C4-2B (cell line): ENCODE data around the gene NLK.
"Not testable (repeated sequence)": the region's sequence is repeated elsewhere in the genome, so short reads cannot be mapped to it uniquely, and the experiment has no call there.

Experiments used
- H3K27ac ChIP-seq: fragments of 450-650 bp; 2 replicates; pipeline ENCODE4 v1.5.1; 2017
- ZFX ChIP-seq: fragments of 450-650 bp; IDR thresholded peaks from 2 replicates; pipeline ENCODE4 v1.6.1; 2017
- TF ChIP-seq, protein P1 (sequence below): fragments of 450-650 bp; conservative IDR thresholded peaks from 2 replicates; pipeline ENCODE4 v1.5.1; 2017; ENCODE audit warnings: mild to moderate bottlenecking

Gene NLK

DNA sequence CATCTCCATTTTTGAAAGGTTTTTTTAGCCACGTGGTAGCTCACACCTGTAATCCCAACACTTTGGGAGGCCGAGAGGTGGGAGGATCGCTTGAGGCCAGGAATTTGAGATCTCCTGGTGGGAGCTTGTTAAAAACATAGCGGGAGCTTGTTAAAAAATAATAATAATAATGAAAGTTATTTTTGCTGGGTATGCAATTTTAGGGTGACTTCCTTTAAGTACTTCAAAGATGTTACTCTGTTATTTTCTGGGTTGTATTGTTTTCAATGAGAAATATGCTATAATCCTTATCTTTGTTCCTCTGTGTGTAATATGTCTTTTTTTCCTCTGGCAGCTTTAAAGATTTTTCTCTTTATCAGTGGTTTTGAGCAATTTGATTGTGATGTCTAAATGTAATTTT, 48.1 kb downstream of the NLK start:
- no peak overlapping the region for H3K27ac ChIP-seq
- TF ChIP-seq ZFX, result no peak
- TF ChIP-seq, protein P1, sequence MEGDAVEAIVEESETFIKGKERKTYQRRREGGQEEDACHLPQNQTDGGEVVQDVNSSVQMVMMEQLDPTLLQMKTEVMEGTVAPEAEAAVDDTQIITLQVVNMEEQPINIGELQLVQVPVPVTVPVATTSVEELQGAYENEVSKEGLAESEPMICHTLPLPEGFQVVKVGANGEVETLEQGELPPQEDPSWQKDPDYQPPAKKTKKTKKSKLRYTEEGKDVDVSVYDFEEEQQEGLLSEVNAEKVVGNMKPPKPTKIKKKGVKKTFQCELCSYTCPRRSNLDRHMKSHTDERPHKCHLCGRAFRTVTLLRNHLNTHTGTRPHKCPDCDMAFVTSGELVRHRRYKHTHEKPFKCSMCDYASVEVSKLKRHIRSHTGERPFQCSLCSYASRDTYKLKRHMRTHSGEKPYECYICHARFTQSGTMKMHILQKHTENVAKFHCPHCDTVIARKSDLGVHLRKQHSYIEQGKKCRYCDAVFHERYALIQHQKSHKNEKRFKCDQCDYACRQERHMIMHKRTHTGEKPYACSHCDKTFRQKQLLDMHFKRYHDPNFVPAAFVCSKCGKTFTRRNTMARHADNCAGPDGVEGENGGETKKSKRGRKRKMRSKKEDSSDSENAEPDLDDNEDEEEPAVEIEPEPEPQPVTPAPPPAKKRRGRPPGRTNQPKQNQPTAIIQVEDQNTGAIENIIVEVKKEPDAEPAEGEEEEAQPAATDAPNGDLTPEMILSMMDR, result no peak

DNA sequence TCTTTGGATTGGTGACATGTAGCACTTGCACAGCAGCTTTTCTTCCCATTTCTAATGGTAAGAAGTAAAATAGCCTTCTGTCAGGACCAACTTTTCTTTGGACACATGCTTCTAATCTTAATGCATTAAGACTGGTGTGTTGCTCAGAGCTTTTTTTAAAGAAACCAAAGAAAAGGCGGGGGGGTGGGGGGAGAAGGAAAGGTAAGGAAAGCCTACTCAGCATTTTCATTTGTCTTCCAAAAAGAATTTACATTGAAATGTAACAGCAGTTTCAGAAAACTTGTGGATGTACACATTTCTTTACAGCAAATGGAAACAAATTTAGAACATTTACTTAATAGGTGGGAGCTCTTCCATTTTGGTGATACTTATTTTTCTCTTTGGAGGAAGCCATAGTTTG, 49.6 kb downstream of the NLK start:
- TF ChIP-seq ZFX, result no peak
- H3K27ac ChIP-seq, result no peak overlapping the region

DNA sequence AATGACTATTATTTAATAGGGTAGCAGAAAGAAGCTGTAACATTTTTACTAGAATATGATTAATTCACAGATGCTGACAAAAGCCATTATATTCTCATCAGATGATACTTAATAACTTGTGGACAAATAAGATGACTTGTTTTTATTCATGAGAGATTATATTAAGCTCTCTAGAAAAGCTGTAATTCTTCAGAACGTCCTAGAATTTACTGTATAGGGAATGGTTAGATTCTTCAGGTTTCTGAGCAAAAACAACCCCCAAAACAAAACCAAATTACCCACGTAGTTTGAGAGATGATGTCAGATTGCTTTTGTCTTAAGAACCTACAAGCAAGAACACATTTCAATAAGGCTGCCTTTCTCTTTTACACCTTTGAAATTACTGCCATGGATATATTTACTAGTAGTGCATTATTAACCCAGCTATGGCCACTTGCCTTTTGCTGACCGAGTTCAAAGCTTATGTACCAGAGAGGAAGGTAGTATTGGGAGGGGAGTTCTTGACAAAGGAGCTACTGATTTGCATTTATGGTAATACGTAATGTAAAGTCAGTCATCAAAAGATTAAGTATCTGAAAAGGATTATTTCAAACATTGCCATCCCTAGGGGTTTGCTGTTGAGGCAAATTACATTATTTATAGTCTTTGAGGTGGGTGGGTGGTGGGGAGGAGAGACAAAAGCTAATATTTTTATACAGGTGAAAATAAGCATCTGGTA, 51.7 kb downstream of the NLK start:
- no peak overlapping the region for H3K27ac ChIP-seq
- TF ChIP-seq, protein P1, result no peak
- TF ChIP-seq ZFX, result no peak

DNA sequence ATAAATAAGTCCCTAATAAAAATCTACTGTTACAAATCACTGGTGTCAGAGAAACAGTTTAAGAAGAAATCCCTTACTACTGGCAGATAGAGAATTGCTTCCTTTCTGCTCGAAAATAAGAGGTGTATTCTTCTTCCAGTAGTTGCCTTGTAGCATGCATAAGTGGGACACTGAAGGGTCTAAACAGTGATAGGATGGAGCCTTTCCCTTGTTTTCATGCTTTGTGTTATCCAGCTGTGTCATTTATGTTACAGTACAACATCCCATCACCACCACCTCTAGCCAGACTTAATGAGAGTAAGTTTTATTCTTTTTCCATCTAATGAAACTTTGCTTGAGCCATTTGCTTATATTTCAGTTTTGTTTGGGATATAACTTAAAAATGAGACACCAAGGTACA, 54.3 kb downstream of the NLK start:
- H3K27ac ChIP-seq, result no peak overlapping the region
- TF ChIP-seq, protein P1, result no peak
- TF ChIP-seq ZFX, result no peak

DNA sequence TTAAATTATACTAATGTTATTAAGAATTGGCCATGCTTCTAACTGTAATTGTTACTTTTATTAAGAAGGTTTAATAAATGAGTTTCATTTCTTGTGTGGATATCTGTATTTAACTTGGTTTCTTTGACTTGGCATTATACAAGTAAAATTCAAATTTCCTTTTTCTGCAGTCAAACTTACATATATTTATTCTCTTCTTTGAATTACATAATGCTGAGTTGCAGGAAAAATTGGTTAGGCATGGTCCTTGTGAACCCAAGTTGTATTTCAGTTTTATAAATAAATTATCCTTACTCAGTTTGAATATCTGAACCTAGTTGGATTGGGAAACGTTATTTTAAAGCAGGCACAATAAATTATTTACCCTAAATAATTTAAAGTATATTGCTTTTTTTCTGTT, 54.8 kb downstream of the NLK start:
- H3K27ac ChIP-seq, result no peak overlapping the region
- TF ChIP-seq, protein P1, result no peak
- TF ChIP-seq ZFX, result no peak

GRCh38 chr17:28097901-28098300, 55.4 kb downstream of the NLK start:
- TF ChIP-seq ZFX, result no peak
- TF ChIP-seq, protein P1, result no peak
- no peak overlapping the region for H3K27ac ChIP-seq

- H3K27ac ChIP-seq, result not testable (repeated sequence)
Measured at GRCh38 chr17:28098591-28098990, 56.1 kb downstream of the NLK start.

- no peak overlapping the region for H3K27ac ChIP-seq
- TF ChIP-seq, protein P1, result no peak
- no peak for TF ChIP-seq ZFX
Measured at GRCh38 chr17:28100251-28100650, 57.8 kb downstream of the NLK start.
